ENCODE data around the gene TMEM115. TPM values are rescaled to one million over a fixed set of nuclear protein-coding genes. Genes with fewer than 3 reads are reported as not detected.

TMEM115 gene
- total RNA-seq, 1 experiment from 2014 or later: 17.3 TPM

DNA sequence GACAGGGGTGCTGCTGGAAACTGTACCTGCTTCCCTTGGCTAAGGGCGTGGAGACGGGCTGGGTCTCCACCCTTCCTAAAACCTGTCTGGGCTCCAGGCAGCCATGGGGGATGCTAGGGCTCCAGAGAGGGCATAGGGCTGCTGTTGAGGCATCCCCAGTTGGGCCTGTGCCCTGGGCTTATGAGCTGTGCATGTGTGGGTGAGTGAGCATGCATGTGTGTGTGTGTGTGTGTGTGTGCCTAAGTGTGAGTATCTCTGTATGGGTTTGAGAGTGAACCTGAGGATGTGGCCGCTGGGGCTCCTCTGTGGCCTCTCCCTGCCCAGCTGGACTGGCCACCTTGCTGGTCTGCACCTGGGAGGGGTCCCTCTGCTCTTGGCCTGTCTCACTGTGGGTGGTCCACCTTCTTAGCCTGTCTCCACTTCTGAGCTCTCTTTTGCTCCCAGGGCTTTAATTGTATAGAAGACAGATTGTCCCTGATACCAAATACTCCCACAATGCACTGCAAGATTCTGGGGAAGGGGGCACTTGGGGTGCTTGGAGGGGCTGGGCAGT, 11.9 kb upstream of the TMEM115 start:
- Histone ChIP-seq H3K4me3 (ENCODE audit: low read depth, low read length, poor library complexity, severe bottlenecking) (no peak overlapping the region), H3K27ac (ENCODE audit: low read depth, low read length, poor library complexity, severe bottlenecking) (no peak overlapping the region), H3K9me3 (ENCODE audit: low read depth, low read length, poor library complexity, severe bottlenecking) (no peaks in the 10 kb centered on the region), H3K4me1 (ENCODE audit: insufficient read depth, low read length, poor library complexity, severe bottlenecking) (no peaks in the 10 kb centered on the region), H3K36me3 (ENCODE audit: insufficient read depth, low read length, poor library complexity, severe bottlenecking) (no peaks in the 10 kb centered on the region), H3K27me3 (replicated peaks; ENCODE audit: insufficient read depth, low read depth, low read length, poor library complexity) (no peaks in the 10 kb centered on the region)
- intact Hi-C loops (cut with micrococcal nuclease; ENCODE audit: unreplicated experiment): loop anchor here (5.0 kb wide), 1 partner anchor 171 kb away; no protein-coding TSS in a partner anchor
- CTCF ChIA-PET: interaction anchor here (1.4 kb wide), 1 partner anchor 171 kb away, joined by 11 read pairs; no protein-coding TSS in a partner anchor
- TF ChIP-seq EZH2 (IDR thresholded peaks at IDR 0.05; ENCODE audit: borderline replicate concordance, low read depth, low read length, poor library complexity, severe bottlenecking): no peak
- TF ChIP-seq CTCF (conservative IDR thresholded peaks at IDR 0.05; ENCODE audit: low read depth, low read length): no peak
- no TSS peak for BruUV-seq (replicated peaks)
- DNase-seq (ENCODE audit: low spot score): no peak
- POLR2A ChIA-PET (ENCODE audit: low non-redundant PET): no interaction called here

DNA sequence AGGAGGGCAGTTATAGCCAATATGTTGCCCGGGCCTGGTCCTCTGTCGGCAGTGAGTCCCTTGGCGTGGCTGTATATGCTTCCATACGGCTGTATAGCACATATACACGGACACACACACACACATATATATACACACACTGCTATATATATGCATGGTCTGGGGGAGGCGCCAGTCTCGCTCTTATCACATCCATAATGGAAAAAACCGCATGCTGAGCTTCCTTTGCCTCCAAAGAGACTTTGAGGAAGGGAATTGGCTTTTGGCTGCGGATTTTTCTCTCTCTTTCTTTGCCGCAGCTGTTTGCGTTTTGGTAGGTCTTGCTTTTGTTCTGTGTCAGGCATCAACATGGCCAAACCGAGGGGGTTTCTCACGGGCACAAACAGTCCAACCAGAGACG, 11.3 kb upstream of the TMEM115 start:
- CTCF ChIA-PET: interaction anchor here (1.4 kb wide), 1 partner anchor 172 kb away, joined by 11 read pairs; no protein-coding TSS in a partner anchor
- Histone ChIP-seq H3K4me1 (ENCODE audit: insufficient read depth, low read length, poor library complexity, severe bottlenecking) (no peaks in the 10 kb centered on the region), H3K27ac (ENCODE audit: low read depth, low read length, poor library complexity, severe bottlenecking) (no peak overlapping the region), H3K9me3 (ENCODE audit: low read depth, low read length, poor library complexity, severe bottlenecking) (no peaks in the 10 kb centered on the region), H3K4me3 (ENCODE audit: low read depth, low read length, poor library complexity, severe bottlenecking) (no peak overlapping the region), H3K36me3 (ENCODE audit: insufficient read depth, low read length, poor library complexity, severe bottlenecking) (no peaks in the 10 kb centered on the region), H3K27me3 (replicated peaks; ENCODE audit: insufficient read depth, low read depth, low read length, poor library complexity) (no peaks in the 10 kb centered on the region)
- POLR2A ChIA-PET (ENCODE audit: low non-redundant PET): no interaction called here
- TF ChIP-seq CTCF (conservative IDR thresholded peaks at IDR 0.05; ENCODE audit: low read depth, low read length) (peak; percentile 50), EZH2 (IDR thresholded peaks at IDR 0.05; ENCODE audit: borderline replicate concordance, low read depth, low read length, poor library complexity, severe bottlenecking) (no peak)
- intact Hi-C loops (cut with micrococcal nuclease; ENCODE audit: unreplicated experiment): loop anchor here (5.0 kb wide), 1 partner anchor 172 kb away; no protein-coding TSS in a partner anchor
- peak; percentile 62 for DNase-seq (ENCODE audit: low spot score)
- BruUV-seq (replicated peaks): no TSS peak

- TF ChIP-seq EZH2 (IDR thresholded peaks at IDR 0.05; ENCODE audit: borderline replicate concordance, low read depth, low read length, poor library complexity, severe bottlenecking): no peak
- no peak for TF ChIP-seq CTCF (conservative IDR thresholded peaks at IDR 0.05; ENCODE audit: low read depth, low read length)
- Histone ChIP-seq H3K27me3 (replicated peaks; ENCODE audit: insufficient read depth, low read depth, low read length, poor library complexity) (no peaks in the 10 kb centered on the region), H3K9me3 (ENCODE audit: low read depth, low read length, poor library complexity, severe bottlenecking) (no peaks in the 10 kb centered on the region), H3K27ac (ENCODE audit: low read depth, low read length, poor library complexity, severe bottlenecking) (no peak overlapping the region), H3K4me3 (ENCODE audit: low read depth, low read length, poor library complexity, severe bottlenecking) (no peak overlapping the region), H3K4me1 (ENCODE audit: insufficient read depth, low read length, poor library complexity, severe bottlenecking) (no peaks in the 10 kb centered on the region), H3K36me3 (ENCODE audit: insufficient read depth, low read length, poor library complexity, severe bottlenecking) (no peaks in the 10 kb centered on the region)
- no peak for DNase-seq (ENCODE audit: low spot score)
- intact Hi-C loops (cut with micrococcal nuclease; ENCODE audit: unreplicated experiment): loop anchor here (5.0 kb wide), 1 partner anchor 243 kb away; the partner anchor contains the start of gene CISH
- no TSS peak for BruUV-seq (replicated peaks)
- ChIA-PET CTCF (no interaction called here), POLR2A (ENCODE audit: low non-redundant PET) (no interaction called here)
These were observed 9.8 kb upstream of the TMEM115 start for GRCh38 chr3:50369012-50369670.
